Body of pancreas (tissue), 4 donors: ENCODE data around the gene DPRX.

Experiments
- CTCF ChIP-seq, 7 experiments: fragments of 450-650 bp in 4 of 7; fragments of 200-600 bp in 3 of 7; sonication (generic) in 3 of 7; IDR thresholded peaks; one replicate each; pipeline ENCODE4 v1.5.1; 2016 to 2019; ENCODE audit warnings: antibody characterized with exemption in 7 of 7
- POLR2A ChIP-seq, 3 donors: fragments of 450-650 bp; IDR thresholded peaks; one replicate each; pipeline ENCODE4 v1.6.1; 2016; ENCODE audit warnings: antibody characterized with exemption in 3 of 3, mild to moderate bottlenecking in 2 of 3

- TF ChIP-seq POLR2A (IDR thresholded peaks at IDR 0.05) (no peak), CTCF (IDR thresholded peaks at IDR 0.05) (no peak)
These were observed 12.4 kb downstream of the DPRX start for GRCh38 chr19:53644061-53644816.
